ENCODE data around the gene H6PD. TPM values are rescaled to one million over a fixed set of nuclear protein-coding genes. Genes with fewer than 3 reads are reported as not detected.

Gene H6PD
- total and polyA plus RNA-seq, 2 experiments from 2014 or later = 1.2 to 4.7 TPM

DNA sequence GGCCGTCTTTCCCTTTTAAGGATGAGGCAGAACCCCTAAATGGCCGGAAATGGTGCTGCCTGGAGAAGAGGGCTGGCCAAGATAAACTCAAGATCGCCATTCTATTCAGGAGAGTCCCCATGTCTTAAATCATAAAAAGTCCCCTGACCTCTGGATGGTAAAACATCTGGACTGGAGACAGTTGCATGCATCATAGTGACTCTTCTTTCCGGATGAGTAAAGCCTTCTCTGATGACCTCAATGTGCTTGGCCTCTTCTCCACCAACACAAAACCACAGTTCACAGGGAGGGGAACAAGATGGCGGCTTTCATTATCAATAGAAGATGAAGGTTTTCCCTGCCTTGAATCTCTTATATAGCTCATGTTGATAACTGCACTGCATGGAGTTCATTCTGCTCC, 27.5 kb upstream of the H6PD start:
- Histone ChIP-seq H3K36me3 (ENCODE audit: insufficient read depth) (no peaks in the 10 kb centered on the region), H2AFZ (no peak overlapping the region), H3K4me2 (no peak overlapping the region), H3F3A (replicated peaks; ENCODE audit: low read depth) (no peaks in the 10 kb centered on the region), H3K4me1 (ENCODE audit: insufficient read depth) (peaks cover 6% of the 10 kb centered on the region; the same call in 1 of the 2 replicates), H3K9me2 (ENCODE audit: insufficient read depth) (no peaks in the 10 kb centered on the region), H3K79me2 (replicated peaks; ENCODE audit: insufficient read depth) (no peaks in the 10 kb centered on the region), H3K27me3 (ENCODE audit: insufficient read depth) (peaks cover 26% of the 10 kb centered on the region), H3K4me3 (no peak overlapping the region), H4K20me1 (replicated peaks; ENCODE audit: insufficient read depth) (no peaks in the 10 kb centered on the region), H3K27ac (ENCODE audit: low read depth) (no peak overlapping the region)
- ATAC-seq (no peak), DNase-seq (ENCODE audit: low spot score) (no peak)
- no peaks in the 10 kb centered on the region for H3K36me3 Mint-ChIP-seq (ENCODE audit: low read depth)
- peaks cover 15% of the 10 kb centered on the region for H3K4me1 Mint-ChIP-seq
- TF ChIP-seq EZH2 (IDR thresholded peaks at IDR 0.05; ENCODE audit: low read depth, unreplicated experiment) (no peak), JUNB (IDR thresholded peaks at IDR 0.05; ENCODE audit: unreplicated experiment) (no peak), EZH2phosphoT487 (IDR thresholded peaks at IDR 0.05; ENCODE audit: unreplicated experiment) (no peak), NANOG (IDR thresholded peaks at IDR 0.05; ENCODE audit: borderline replicate concordance) (no peak), ZNF114 (CRISPR knock-in tag; IDR thresholded peaks at IDR 0.05) (no peak), ZNF331 (CRISPR knock-in tag; IDR thresholded peaks at IDR 0.05; ENCODE audit: low read depth) (no peak), CREB1 (CRISPR knock-in tag; IDR thresholded peaks at IDR 0.05; ENCODE audit: low read depth) (no peak)
- TF ChIP-seq, protein P1, sequence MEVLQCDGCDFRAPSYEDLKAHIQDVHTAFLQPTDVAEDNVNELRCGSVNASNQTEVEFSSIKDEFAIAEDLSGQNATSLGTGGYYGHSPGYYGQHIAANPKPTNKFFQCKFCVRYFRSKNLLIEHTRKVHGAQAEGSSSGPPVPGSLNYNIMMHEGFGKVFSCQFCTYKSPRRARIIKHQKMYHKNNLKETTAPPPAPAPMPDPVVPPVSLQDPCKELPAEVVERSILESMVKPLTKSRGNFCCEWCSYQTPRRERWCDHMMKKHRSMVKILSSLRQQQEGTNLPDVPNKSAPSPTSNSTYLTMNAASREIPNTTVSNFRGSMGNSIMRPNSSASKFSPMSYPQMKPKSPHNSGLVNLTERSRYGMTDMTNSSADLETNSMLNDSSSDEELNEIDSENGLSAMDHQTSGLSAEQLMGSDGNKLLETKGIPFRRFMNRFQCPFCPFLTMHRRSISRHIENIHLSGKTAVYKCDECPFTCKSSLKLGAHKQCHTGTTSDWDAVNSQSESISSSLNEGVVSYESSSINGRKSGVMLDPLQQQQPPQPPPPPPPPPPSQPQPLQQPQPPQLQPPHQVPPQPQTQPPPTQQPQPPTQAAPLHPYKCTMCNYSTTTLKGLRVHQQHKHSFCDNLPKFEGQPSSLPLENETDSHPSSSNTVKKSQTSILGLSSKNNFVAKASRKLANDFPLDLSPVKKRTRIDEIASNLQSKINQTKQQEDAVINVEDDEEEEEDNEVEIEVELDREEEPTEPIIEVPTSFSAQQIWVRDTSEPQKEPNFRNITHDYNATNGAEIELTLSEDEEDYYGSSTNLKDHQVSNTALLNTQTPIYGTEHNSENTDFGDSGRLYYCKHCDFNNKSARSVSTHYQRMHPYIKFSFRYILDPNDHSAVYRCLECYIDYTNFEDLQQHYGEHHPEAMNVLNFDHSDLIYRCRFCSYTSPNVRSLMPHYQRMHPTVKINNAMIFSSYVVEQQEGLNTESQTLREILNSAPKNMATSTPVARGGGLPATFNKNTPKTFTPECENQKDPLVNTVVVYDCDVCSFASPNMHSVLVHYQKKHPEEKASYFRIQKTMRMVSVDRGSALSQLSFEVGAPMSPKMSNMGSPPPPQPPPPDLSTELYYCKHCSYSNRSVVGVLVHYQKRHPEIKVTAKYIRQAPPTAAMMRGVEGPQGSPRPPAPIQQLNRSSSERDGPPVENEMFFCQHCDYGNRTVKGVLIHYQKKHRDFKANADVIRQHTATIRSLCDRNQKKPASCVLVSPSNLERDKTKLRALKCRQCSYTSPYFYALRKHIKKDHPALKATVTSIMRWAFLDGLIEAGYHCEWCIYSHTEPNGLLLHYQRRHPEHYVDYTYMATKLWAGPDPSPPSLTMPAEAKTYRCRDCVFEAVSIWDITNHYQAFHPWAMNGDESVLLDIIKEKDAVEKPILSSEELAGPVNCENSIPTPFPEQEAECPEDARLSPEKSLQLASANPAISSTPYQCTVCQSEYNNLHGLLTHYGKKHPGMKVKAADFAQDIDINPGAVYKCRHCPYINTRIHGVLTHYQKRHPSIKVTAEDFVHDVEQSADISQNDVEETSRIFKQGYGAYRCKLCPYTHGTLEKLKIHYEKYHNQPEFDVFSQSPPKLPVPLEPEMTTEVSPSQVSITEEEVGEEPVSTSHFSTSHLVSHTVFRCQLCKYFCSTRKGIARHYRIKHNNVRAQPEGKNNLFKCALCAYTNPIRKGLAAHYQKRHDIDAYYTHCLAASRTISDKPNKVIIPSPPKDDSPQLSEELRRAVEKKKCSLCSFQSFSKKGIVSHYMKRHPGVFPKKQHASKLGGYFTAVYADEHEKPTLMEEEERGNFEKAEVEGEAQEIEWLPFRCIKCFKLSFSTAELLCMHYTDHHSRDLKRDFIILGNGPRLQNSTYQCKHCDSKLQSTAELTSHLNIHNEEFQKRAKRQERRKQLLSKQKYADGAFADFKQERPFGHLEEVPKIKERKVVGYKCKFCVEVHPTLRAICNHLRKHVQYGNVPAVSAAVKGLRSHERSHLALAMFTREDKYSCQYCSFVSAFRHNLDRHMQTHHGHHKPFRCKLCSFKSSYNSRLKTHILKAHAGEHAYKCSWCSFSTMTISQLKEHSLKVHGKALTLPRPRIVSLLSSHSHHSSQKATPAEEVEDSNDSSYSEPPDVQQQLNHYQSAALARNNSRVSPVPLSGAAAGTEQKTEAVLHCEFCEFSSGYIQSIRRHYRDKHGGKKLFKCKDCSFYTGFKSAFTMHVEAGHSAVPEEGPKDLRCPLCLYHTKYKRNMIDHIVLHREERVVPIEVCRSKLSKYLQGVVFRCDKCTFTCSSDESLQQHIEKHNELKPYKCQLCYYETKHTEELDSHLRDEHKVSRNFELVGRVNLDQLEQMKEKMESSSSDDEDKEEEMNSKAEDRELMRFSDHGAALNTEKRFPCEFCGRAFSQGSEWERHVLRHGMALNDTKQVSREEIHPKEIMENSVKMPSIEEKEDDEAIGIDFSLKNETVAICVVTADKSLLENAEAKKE (CRISPR knock-in tag; IDR thresholded peaks at IDR 0.05) = no peak
- TF ChIP-seq, protein P2, sequence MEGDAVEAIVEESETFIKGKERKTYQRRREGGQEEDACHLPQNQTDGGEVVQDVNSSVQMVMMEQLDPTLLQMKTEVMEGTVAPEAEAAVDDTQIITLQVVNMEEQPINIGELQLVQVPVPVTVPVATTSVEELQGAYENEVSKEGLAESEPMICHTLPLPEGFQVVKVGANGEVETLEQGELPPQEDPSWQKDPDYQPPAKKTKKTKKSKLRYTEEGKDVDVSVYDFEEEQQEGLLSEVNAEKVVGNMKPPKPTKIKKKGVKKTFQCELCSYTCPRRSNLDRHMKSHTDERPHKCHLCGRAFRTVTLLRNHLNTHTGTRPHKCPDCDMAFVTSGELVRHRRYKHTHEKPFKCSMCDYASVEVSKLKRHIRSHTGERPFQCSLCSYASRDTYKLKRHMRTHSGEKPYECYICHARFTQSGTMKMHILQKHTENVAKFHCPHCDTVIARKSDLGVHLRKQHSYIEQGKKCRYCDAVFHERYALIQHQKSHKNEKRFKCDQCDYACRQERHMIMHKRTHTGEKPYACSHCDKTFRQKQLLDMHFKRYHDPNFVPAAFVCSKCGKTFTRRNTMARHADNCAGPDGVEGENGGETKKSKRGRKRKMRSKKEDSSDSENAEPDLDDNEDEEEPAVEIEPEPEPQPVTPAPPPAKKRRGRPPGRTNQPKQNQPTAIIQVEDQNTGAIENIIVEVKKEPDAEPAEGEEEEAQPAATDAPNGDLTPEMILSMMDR (conservative IDR thresholded peaks at IDR 0.05; ENCODE audit: low read depth in 2 of 2) = no peak
- TF ChIP-seq, protein P3, sequence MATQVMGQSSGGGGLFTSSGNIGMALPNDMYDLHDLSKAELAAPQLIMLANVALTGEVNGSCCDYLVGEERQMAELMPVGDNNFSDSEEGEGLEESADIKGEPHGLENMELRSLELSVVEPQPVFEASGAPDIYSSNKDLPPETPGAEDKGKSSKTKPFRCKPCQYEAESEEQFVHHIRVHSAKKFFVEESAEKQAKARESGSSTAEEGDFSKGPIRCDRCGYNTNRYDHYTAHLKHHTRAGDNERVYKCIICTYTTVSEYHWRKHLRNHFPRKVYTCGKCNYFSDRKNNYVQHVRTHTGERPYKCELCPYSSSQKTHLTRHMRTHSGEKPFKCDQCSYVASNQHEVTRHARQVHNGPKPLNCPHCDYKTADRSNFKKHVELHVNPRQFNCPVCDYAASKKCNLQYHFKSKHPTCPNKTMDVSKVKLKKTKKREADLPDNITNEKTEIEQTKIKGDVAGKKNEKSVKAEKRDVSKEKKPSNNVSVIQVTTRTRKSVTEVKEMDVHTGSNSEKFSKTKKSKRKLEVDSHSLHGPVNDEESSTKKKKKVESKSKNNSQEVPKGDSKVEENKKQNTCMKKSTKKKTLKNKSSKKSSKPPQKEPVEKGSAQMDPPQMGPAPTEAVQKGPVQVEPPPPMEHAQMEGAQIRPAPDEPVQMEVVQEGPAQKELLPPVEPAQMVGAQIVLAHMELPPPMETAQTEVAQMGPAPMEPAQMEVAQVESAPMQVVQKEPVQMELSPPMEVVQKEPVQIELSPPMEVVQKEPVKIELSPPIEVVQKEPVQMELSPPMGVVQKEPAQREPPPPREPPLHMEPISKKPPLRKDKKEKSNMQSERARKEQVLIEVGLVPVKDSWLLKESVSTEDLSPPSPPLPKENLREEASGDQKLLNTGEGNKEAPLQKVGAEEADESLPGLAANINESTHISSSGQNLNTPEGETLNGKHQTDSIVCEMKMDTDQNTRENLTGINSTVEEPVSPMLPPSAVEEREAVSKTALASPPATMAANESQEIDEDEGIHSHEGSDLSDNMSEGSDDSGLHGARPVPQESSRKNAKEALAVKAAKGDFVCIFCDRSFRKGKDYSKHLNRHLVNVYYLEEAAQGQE (IDR thresholded peaks at IDR 0.05; ENCODE audit: unreplicated experiment) = no peak
- H3K9me3 Mint-ChIP-seq = no peaks in the 10 kb centered on the region
- H3K4me3 Mint-ChIP-seq = no peak overlapping the region
- H3K27me3 Mint-ChIP-seq (ENCODE audit: insufficient read depth, low read depth, poor library complexity) = peaks cover 28% of the 10 kb centered on the region
- H3K27ac Mint-ChIP-seq = no peak overlapping the region
